ENCODE results near the gene CCDC39. TPM values are rescaled to one million over a fixed set of nuclear protein-coding genes. Genes with fewer than 3 reads are reported as not detected.

Gene CCDC39
- total and polyA plus RNA-seq, 2 of the 8 experiments (the other 6 are each of a cell fraction or from before 2014, with no cell fraction given): 0.12 to 0.80 TPM

DNA sequence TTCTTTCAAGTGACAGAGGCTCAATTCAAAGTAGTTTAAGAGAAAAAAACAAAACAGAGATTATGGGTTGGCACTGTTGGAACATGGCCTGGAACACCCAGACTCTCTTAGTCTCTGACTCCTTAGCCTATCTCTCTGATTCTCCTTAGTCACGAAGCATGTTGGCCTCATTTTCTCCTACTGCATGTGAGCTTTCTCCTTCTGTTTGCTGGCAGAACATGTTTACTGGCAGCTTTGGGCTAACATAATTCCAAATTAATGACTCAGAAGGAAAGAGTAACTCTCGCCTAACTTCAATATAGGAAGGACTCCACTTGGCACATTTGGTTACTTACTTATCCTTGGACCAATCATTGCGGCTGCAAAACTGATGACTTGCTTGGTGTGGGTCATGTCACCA, 21.7 kb upstream of the CCDC39 start:
- Histone ChIP-seq H2BK120ac (replicated peaks; ENCODE audit: low read depth, low read length) (no peak overlapping the region), H3K27ac (ENCODE audit: low read depth, low read length) (no peak overlapping the region), H3K18ac (ENCODE audit: extremely low read depth, low read length) (no peak overlapping the region), H4K5ac (ENCODE audit: insufficient read length, low read depth, low read length) (no peak overlapping the region), H3K4me2 (ENCODE audit: insufficient read depth in 1 of 2, low read depth in 2 of 2, low read length in 2 of 2) (no peak overlapping the region), H3K4me1 (replicated peaks in 1 of 4; ENCODE audit: control insufficient read depth in 3 of 4, insufficient read depth in 4 of 4, low read length in 3 of 4) (no peaks in the 10 kb centered on the region), H2BK20ac (ENCODE audit: low read length) (no peak overlapping the region), H3K27me3 (replicated peaks in 1 of 4; ENCODE audit: control insufficient read depth in 3 of 4, extremely low read depth in 1 of 4, insufficient read depth in 3 of 4, low read length in 3 of 4) (no peaks in the 10 kb centered on the region), H3K14ac (ENCODE audit: insufficient read length) (no peak overlapping the region), H4K20me1 (replicated peaks in 1 of 2; ENCODE audit: control insufficient read depth in 1 of 2, insufficient read depth in 2 of 2, low read length in 2 of 2) (no peaks in the 10 kb centered on the region), H3K36me3 (ENCODE audit: control insufficient read depth in 2 of 4, insufficient read depth in 4 of 4, low read length in 3 of 4) (peaks cover 0 to 4% (median 0%) of the 10 kb centered on the region in 4 experiments; a peak in 1 of 8 replicates), H4K91ac (replicated peaks; ENCODE audit: insufficient read length, low read length) (no peak overlapping the region), H3K4ac (replicated peaks; ENCODE audit: insufficient read length, low read depth, low read length) (no peak overlapping the region), H2AFZ (ENCODE audit: low read length) (peak overlapping the region; percentile 31; the same call in 1 of the 2 replicates), H2AK5ac (ENCODE audit: low read depth, low read length) (no peak overlapping the region), H4K8ac (ENCODE audit: extremely low read depth, insufficient read depth, low read length) (no peak overlapping the region), H3K23me2 (ENCODE audit: low read depth, low read length) (no peaks in the 10 kb centered on the region), H3K9ac (replicated peaks in 1 of 4; ENCODE audit: extremely low read depth in 1 of 4, low read depth in 3 of 4, low read length in 3 of 4) (no peak overlapping the region), H2BK12ac (ENCODE audit: low read depth, low read length) (no peak overlapping the region), H3K4me3 (ENCODE audit: extremely low read depth in 1 of 4, insufficient read depth in 2 of 4, low read depth in 3 of 4, low read length in 4 of 4) (no peak overlapping the region), H3K79me2 (ENCODE audit: control insufficient read depth in 1 of 2, insufficient read depth in 2 of 2, low read length in 2 of 2) (no peaks in the 10 kb centered on the region), H3K79me1 (ENCODE audit: low read depth, low read length) (no peaks in the 10 kb centered on the region), H2BK15ac (ENCODE audit: low read length) (no peak overlapping the region), H2BK5ac (ENCODE audit: low read depth, low read length) (no peak overlapping the region), H3K9me3 (ENCODE audit: insufficient read depth in 2 of 2, low read depth in 1 of 2, low read length in 1 of 2) (peaks cover 14 to 16% of the 10 kb centered on the region in 2 experiments; a peak in 3 of 4 replicates), H3K56ac (replicated peaks; ENCODE audit: insufficient read length, low read depth, low read length) (no peak overlapping the region), H3K23ac (ENCODE audit: insufficient read length) (no peak overlapping the region)
- no peak for FAIRE-seq
- ChIA-PET CTCF (ENCODE audit: partially characterized antibody) (interaction anchor here (0.7 kb wide), 1 partner anchor 65 kb away, joined by 3 read pairs; no protein-coding TSS in a partner anchor), POLR2A (ENCODE audit: partially characterized antibody) (no interaction called here)
- no peak for DNase-seq (ENCODE audit: low read depth in 1 of 2, low spot score in 2 of 2)
- WGBS, 2 experiments (ENCODE audit: extremely low coverage in 1 of 2, insufficient coverage in 1 of 2, insufficient read length in 1 of 2, insufficient replicate concordance in 2 of 2, low coverage in 1 of 2, low lambda C conversion rate in 2 of 2, missing lambda C conversion rate in 1 of 2): 98% methylated on average over 3 of the region's 3 CpGs; no CpG with 5 or more reads in 1 of the 2 experiments
- TF ChIP-seq BCL11A (IDR thresholded peaks at IDR 0.05; ENCODE audit: low read depth in 2 of 2, low read length in 2 of 2): no peak
